Liver (tissue), 9 donors: ENCODE results near the gene MLN. TPM values are rescaled to one million over a fixed set of nuclear protein-coding genes. Genes with fewer than 3 reads are reported as not detected.
"Not testable (repeated sequence)": the region's sequence is repeated elsewhere in the genome, so short reads cannot be mapped to it uniquely, and the experiment has no call there.

Experiments
- DNase-seq: peaks from one replicate; pipeline ENCODE4 v3.0.0-alpha.2; 2017; ENCODE audit warnings: low spot score
- H3K27ac ChIP-seq, 2 donors: one replicate each; pipeline ENCODE4 v1.7.0; 2013; ENCODE audit warnings: inconsistent platforms in 2 of 2, low read length in 2 of 2, control low read depth in 1 of 2, low read depth in 1 of 2, mild to moderate bottlenecking in 1 of 2
- H3K27me3 ChIP-seq, 4 donors: one replicate each; pipeline versions ENCODE4 v1.6.1 to v1.7.0; 2013; ENCODE audit warnings: low read length in 3 of 4, inconsistent platforms in 1 of 4, mild to moderate bottlenecking in 1 of 4, moderate library complexity in 1 of 4; ENCODE audit not compliant: control insufficient read depth in 4 of 4, insufficient read depth in 4 of 4
- H3K36me3 ChIP-seq, 4 donors: one replicate each; pipeline versions ENCODE4 v1.6.1 to v1.7.0; 2013; ENCODE audit warnings: low read length in 3 of 4, mild to moderate bottlenecking in 3 of 4, low read depth in 1 of 4, moderate library complexity in 1 of 4; ENCODE audit not compliant: control insufficient read depth in 4 of 4, insufficient read depth in 3 of 4
- H3K4me1 ChIP-seq, 4 donors: one replicate each; pipeline versions ENCODE4 v1.6.1 to v1.7.0; 2013; ENCODE audit warnings: low read length in 3 of 4, mild to moderate bottlenecking in 3 of 4, moderate library complexity in 1 of 4; ENCODE audit not compliant: control insufficient read depth in 4 of 4, insufficient read depth in 4 of 4
- H3K4me3 ChIP-seq, 3 donors: one replicate each; pipeline versions ENCODE4 v1.6.1 to v1.7.0; 2013; ENCODE audit warnings: low read length in 3 of 3, control low read depth in 1 of 3, low read depth in 1 of 3, mild to moderate bottlenecking in 1 of 3
- H3K9ac ChIP-seq, 2 donors: one replicate each; pipeline ENCODE4 v1.7.0; 2013; ENCODE audit warnings: low read length in 2 of 2, mild to moderate bottlenecking in 2 of 2, moderate library complexity in 2 of 2, control low read depth in 1 of 2, low read depth in 1 of 2
- H3K9me3 ChIP-seq, 4 donors: one replicate each; pipeline versions ENCODE4 v1.6.1 to v1.7.0; 2013; ENCODE audit warnings: low read length in 3 of 4; ENCODE audit not compliant: control insufficient read depth in 4 of 4
- ATF3 ChIP-seq: IDR thresholded peaks from 2 replicates; pipeline ENCODE4 v1.6.1; 2016; ENCODE audit warnings: antibody characterized with exemption
- CTCF ChIP-seq: fragments of 150-350 bp; IDR thresholded peaks from 2 replicates; pipeline ENCODE4 v1.5.1; 2017; ENCODE audit warnings: improper control_type of control experiment, low read depth, low read length; ENCODE audit not compliant: missing input control
- EGR1 ChIP-seq, 2 donors: IDR thresholded peaks; 2 replicates each; pipeline ENCODE4 v1.6.1; 2016 to 2018; ENCODE audit warnings: antibody characterized with exemption in 2 of 2, low read depth in 2 of 2
- FOXA1 ChIP-seq: IDR thresholded peaks from 2 replicates; pipeline ENCODE4 v1.6.1; 2016; ENCODE audit warnings: antibody characterized with exemption
- FOXA2 ChIP-seq: IDR thresholded peaks from 2 replicates; pipeline ENCODE4 v1.6.1; 2016; ENCODE audit warnings: antibody characterized with exemption
- GABPA ChIP-seq, 2 donors: IDR thresholded peaks in 1 of 2; conservative IDR thresholded peaks in 1 of 2; 2 replicates each; pipeline ENCODE4 v1.6.1; 2016; ENCODE audit warnings: antibody characterized with exemption in 2 of 2, mild to moderate bottlenecking in 1 of 2, moderate library complexity in 1 of 2
- HNF4A ChIP-seq, 2 donors: conservative IDR thresholded peaks; 2 replicates each; pipeline ENCODE4 v1.6.1; 2016; ENCODE audit warnings: antibody characterized with exemption in 2 of 2, mild to moderate bottlenecking in 2 of 2
- JUND ChIP-seq, 2 donors: IDR thresholded peaks; 2 replicates each; pipeline ENCODE4 v1.6.1; 2016; ENCODE audit warnings: antibody characterized with exemption in 2 of 2
- MAX ChIP-seq: IDR thresholded peaks from 2 replicates; pipeline ENCODE4 v1.6.1; 2016; ENCODE audit warnings: antibody characterized with exemption
- NR2F2 ChIP-seq: IDR thresholded peaks from 2 replicates; pipeline ENCODE4 v1.6.1; 2016; ENCODE audit warnings: antibody characterized with exemption
- TAF1 ChIP-seq: conservative IDR thresholded peaks from 2 replicates; pipeline ENCODE4 v1.6.1; 2016; ENCODE audit warnings: antibody characterized with exemption, mild to moderate bottlenecking
- ZBTB33 ChIP-seq: IDR thresholded peaks from 2 replicates; pipeline ENCODE4 v1.6.1; 2016; ENCODE audit warnings: antibody characterized with exemption
- WGBS: extraction: QIAGEN DNeasy Blood & Tissue Kit; methylation state at CpG from one replicate; pipeline ENCODE4 v1.1.7; 2013; 5-methylcytosine and 5-hydroxymethylcytosine counted together
- polyA plus RNA-seq, 2 donors: library from polyadenylated mRNA; stranded (reverse) in 1 of 2; unstranded in 1 of 2; fragments of 200-250 nt in 1 of 2; fragments of >200 nt in 1 of 2; fragmentation: Nextera tagmentation in 1 of 2; extraction: Ambion mirVana in 1 of 2; gene quantifications; one replicate each; pipeline versions ENCODE4 v1.2.1 to v1.2.3, GENCODE V29; 2013 to 2015
- total RNA-seq, 2 donors: library from RNA; depleted of rRNA; stranded (reverse); fragments of >200 nt; gene quantifications; one replicate each; pipeline ENCODE4 v1.2.3, GENCODE V29; 2014
- donor health status: healthy.
- donor health status: healthy.
- donor health status: healthy.
- donor health status: healthy.
- donor health status: healthy.

Gene MLN
- total and polyA plus RNA-seq, 4 donors = not detected

GRCh38 chr6:33834401-33835392 is 30.9 kb upstream of the MLN start:
- Histone ChIP-seq H3K4me3 (no peak overlapping the region), H3K27ac (no peak overlapping the region), H3K4me1 (peaks cover 0 to 2% (median under 1%) of the 10 kb centered on the region in 4 donors), H3K27me3 (no peaks in the 10 kb centered on the region), H3K9me3 (peaks cover 0 to 6% (median 0%) of the 10 kb centered on the region in 4 donors), H3K9ac (no peak overlapping the region), H3K36me3 (no peaks in the 10 kb centered on the region)
- WGBS = 94% methylated on average over 22 of the region's 22 CpGs
- no peak for DNase-seq
- TF ChIP-seq HNF4A (conservative IDR thresholded peaks at IDR 0.05) = no peak
- TF ChIP-seq JUND (IDR thresholded peaks at IDR 0.05) = no peak
- no peak for TF ChIP-seq GABPA (IDR thresholded peaks at IDR 0.05 in 1 of 2, conservative IDR thresholded peaks at IDR 0.05 in 1 of 2)
- TF ChIP-seq TAF1 = no peak
- no peak for TF ChIP-seq ATF3
- no peak for TF ChIP-seq EGR1 (IDR thresholded peaks at IDR 0.05; ENCODE audit: low read depth in 2 of 2)

- TF ChIP-seq ZBTB33 (no peak), NR2F2 (no peak), CTCF (no peak), FOXA2 (no peak), JUND (IDR thresholded peaks at IDR 0.05) (no peak), HNF4A (conservative IDR thresholded peaks at IDR 0.05) (no peak), MAX (no peak), FOXA1 (no peak), EGR1 (IDR thresholded peaks at IDR 0.05; ENCODE audit: low read depth in 2 of 2) (no peak), ATF3 (no peak)
- Histone ChIP-seq H3K9me3 (peaks cover 0 to 6% (median 0%) of the 10 kb centered on the region in 4 donors), H3K9ac (no peak overlapping the region), H3K4me1 (no peaks in the 10 kb centered on the region), H3K4me3 (no peak overlapping the region), H3K27ac (no peak overlapping the region), H3K27me3 (no peaks in the 10 kb centered on the region), H3K36me3 (no peaks in the 10 kb centered on the region)
- WGBS = 94% methylated on average over 6 of the region's 6 CpGs
- DNase-seq = no peak
These were observed 29.8 kb upstream of the MLN start for GRCh38 chr6:33833599-33833998.

- H3K4me3 ChIP-seq, H3K9me3 ChIP-seq, H3K9ac ChIP-seq, H3K4me1 ChIP-seq, H3K27me3 ChIP-seq, H3K27ac ChIP-seq, H3K36me3 ChIP-seq, DNase-seq: not testable (repeated sequence)
- 96% methylated on average over 28 of the region's 32 CpGs for WGBS
These were observed 29.0 kb upstream of the MLN start for GRCh38 chr6:33832831-33833230.

GRCh38 chr6:33831725-33832124 is 27.9 kb upstream of the MLN start:
- not testable (repeated sequence) for H3K9ac ChIP-seq, H3K27ac ChIP-seq, H3K27me3 ChIP-seq, H3K9me3 ChIP-seq, H3K4me1 ChIP-seq, H3K4me3 ChIP-seq, DNase-seq, H3K36me3 ChIP-seq
- 67% methylated on average over 4 of the region's 5 CpGs for WGBS
